Astrocyte of the spinal cord (primary cell): ENCODE data around the gene NCOA5.

Source experiments
- DNase-seq: peaks from one replicate; pipeline ENCODE4 v3.0.0; 2011; ENCODE audit warnings: low read depth, low spot score
- H3K4me3 ChIP-seq: 2 replicates; pipeline ENCODE4 v1.5.1; 2011; ENCODE audit warnings: low read depth, mild to moderate bottlenecking, low read length, moderate library complexity
- CTCF ChIP-seq: IDR thresholded peaks from 2 replicates; pipeline ENCODE4 v1.5.1; 2012; ENCODE audit warnings: low read depth, mild to moderate bottlenecking, low read length, inconsistent platforms
- in situ Hi-C: cut with HindIII; loops from 2 replicates; pipeline ENCODE4 v1.10.0; 2017; ENCODE audit warnings: low sequenced_read_pairs

The NCOA5 gene

DNA sequence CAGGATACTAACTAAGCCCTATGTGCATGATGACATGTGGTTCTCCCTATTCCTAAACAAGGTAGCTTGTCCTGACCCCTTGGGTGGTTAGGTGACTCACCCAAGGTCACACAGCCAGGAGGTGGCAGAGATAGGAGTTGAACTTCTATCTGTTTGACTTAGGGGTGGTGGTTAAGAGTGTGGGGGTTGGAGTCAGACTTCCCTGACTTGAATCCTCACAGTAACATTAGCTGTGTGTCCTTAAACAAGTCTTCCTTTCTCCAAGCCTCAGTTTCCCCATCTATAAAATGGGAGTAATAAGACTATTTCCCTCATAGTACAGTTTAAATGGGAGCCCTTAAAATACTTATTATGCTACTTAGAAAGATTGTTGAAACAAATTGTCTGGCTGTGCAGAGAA, 38.9 kb downstream of the NCOA5 start:
- in situ Hi-C loops = no loop called here
- TF ChIP-seq CTCF = no peak
- DNase-seq = no peak
- H3K4me3 ChIP-seq = no peak overlapping the region

DNA sequence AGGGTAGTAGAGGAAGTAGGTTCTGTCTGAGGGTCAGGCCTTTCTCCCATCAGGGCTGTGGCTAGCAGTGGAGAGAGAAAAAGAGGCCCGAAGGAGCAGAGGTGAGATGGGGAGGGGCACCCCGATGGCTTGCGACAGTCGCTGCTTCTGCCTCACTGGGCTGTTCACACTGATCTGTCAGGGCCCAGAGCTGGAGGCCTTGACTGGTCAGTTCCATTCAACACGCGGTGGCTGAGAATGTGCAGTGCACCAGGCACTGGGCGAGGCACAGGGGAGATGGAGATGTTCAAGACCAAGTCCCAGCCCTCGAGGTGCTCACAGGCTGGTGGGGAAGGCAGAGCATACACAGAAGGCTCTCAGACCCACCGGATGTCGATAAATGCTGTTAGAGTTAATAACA, 39.3 kb downstream of the NCOA5 start:
- in situ Hi-C loops = no loop called here
- no peak for DNase-seq
- no peak for TF ChIP-seq CTCF
- H3K4me3 ChIP-seq = no peak overlapping the region

DNA sequence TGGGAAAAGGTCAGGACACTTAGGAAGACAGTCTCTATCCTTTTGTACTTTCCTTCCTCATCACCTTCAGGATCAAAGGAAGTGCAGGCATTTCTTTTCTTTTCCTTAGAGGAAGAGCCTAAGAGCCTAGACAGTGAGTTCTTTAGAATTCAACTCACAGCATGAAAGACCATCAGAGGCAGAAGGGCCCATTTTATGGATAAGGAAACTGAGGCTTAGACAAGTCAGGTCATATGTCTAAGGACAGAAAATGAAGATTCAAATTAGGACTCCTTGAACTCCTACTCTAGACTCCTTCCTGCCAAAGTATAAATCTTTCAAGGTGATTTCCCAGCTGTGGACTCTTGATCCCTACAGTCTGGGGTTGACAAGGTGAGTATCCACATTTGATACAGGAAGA, 39.9 kb downstream of the NCOA5 start:
- TF ChIP-seq CTCF = no peak
- no peak for DNase-seq
- no peak overlapping the region for H3K4me3 ChIP-seq
- in situ Hi-C loops = no loop called here

- DNase-seq = no peak
- no peak overlapping the region for H3K4me3 ChIP-seq
- no peak for TF ChIP-seq CTCF
- in situ Hi-C loops = no loop called here
Measured at GRCh38 chr20:46049190-46049589, 40.6 kb downstream of the NCOA5 start.

DNA sequence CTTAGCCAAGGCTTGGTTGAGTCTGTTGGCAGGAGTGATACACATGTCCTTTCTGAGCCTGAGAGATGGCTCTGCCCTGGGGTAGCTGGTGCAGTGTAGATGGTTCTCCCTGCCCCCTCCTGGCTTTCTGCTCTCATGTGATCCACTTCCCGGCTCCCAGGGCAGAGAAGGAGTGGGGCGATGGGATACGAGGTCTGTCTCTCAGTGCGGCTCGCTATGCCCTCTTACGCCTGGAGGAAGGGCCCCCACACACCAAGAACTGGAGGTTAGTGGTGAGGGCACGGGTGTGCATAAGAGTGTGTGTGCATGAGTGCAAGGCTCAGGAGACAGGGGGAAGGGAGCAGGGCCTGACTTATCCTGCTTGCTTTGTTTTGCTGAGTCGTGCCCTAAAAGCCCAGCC, 41.9 kb downstream of the NCOA5 start:
- no peak for DNase-seq
- TF ChIP-seq CTCF = no peak
- in situ Hi-C loops = no loop called here
- no peak overlapping the region for H3K4me3 ChIP-seq

- no peak for DNase-seq
- in situ Hi-C loops = no loop called here
- H3K4me3 ChIP-seq = no peak overlapping the region
- no peak for TF ChIP-seq CTCF
Measured at GRCh38 chr20:46046588-46047310, 43.0 kb downstream of the NCOA5 start.

DNA sequence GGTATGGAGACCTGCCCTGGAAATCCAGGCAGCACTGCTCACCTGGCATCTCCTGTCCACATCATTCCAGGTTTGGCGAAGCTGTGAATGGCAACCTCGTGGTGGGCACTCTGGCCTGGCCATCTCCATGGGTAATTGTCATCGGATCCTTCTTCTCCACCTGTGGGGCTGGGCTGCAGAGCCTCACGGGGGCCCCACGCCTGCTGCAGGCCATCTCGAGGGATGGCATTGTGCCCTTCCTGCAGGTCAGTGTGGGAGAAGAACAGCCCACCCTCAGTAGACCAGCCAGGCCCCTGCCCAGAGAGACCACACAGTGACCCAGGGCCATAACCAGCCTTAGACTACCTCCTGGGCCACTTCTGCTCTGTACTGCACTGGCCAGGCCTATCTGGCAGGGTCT, 44.9 kb downstream of the NCOA5 start:
- no peak for DNase-seq
- TF ChIP-seq CTCF = no peak
- no peak overlapping the region for H3K4me3 ChIP-seq
- in situ Hi-C loops = no loop called here
